ENCODE data around the gene APOD. TPM values are rescaled to one million over a fixed set of nuclear protein-coding genes. Genes with fewer than 3 reads are reported as not detected.

The APOD gene
- total RNA-seq, 1 donor = 1.4 TPM

DNA sequence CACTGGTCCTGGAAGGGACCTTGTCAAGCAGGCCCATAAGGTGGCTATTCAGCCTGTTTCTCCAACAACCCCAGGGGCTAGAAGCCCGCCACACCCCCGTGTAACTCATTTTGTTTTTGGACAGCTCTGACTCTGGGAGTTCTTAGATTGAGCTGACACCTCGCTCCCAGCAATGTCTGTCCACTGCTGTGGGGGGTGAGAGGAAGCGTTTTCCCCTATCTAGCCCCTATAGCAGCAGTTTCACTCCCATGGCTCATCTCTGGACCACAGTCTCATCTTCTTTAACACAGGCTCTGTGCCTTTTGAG lies 39.6 kb downstream of the APOD start:
- DNase-seq (ENCODE audit: insufficient read length, low spot score, missing footprints) = no peak
- peaks cover 37% of the 10 kb centered on the region for H3K4me1 ChIP-seq (ENCODE audit: insufficient read depth, low read length)
- H2AFZ ChIP-seq (ENCODE audit: low read length) = peak overlapping the region; percentile 91
- peaks cover 31% of the 10 kb centered on the region for H4K20me1 ChIP-seq (ENCODE audit: insufficient read depth, low read length)
- no peaks in the 10 kb centered on the region for H3K9me3 ChIP-seq (ENCODE audit: low read depth, low read length)
- H3K4me2 ChIP-seq (ENCODE audit: insufficient read depth, low read length) = no peak overlapping the region
- H3K27me3 ChIP-seq (ENCODE audit: insufficient read depth, low read length) = peaks cover 3% of the 10 kb centered on the region
- no peak overlapping the region for H3K27ac ChIP-seq (ENCODE audit: low read depth, low read length)
- H3K4me3 ChIP-seq (ENCODE audit: insufficient read depth, low read length) = no peak overlapping the region
- TF ChIP-seq, protein P1, sequence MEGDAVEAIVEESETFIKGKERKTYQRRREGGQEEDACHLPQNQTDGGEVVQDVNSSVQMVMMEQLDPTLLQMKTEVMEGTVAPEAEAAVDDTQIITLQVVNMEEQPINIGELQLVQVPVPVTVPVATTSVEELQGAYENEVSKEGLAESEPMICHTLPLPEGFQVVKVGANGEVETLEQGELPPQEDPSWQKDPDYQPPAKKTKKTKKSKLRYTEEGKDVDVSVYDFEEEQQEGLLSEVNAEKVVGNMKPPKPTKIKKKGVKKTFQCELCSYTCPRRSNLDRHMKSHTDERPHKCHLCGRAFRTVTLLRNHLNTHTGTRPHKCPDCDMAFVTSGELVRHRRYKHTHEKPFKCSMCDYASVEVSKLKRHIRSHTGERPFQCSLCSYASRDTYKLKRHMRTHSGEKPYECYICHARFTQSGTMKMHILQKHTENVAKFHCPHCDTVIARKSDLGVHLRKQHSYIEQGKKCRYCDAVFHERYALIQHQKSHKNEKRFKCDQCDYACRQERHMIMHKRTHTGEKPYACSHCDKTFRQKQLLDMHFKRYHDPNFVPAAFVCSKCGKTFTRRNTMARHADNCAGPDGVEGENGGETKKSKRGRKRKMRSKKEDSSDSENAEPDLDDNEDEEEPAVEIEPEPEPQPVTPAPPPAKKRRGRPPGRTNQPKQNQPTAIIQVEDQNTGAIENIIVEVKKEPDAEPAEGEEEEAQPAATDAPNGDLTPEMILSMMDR (IDR thresholded peaks at IDR 0.05; ENCODE audit: extremely low read depth, low read depth, low read length) = no peak
- no peaks in the 10 kb centered on the region for H3K36me3 ChIP-seq (ENCODE audit: insufficient read depth, low read length)
- peaks cover 37% of the 10 kb centered on the region for H3K79me2 ChIP-seq (ENCODE audit: insufficient read depth, low read length)

DNA sequence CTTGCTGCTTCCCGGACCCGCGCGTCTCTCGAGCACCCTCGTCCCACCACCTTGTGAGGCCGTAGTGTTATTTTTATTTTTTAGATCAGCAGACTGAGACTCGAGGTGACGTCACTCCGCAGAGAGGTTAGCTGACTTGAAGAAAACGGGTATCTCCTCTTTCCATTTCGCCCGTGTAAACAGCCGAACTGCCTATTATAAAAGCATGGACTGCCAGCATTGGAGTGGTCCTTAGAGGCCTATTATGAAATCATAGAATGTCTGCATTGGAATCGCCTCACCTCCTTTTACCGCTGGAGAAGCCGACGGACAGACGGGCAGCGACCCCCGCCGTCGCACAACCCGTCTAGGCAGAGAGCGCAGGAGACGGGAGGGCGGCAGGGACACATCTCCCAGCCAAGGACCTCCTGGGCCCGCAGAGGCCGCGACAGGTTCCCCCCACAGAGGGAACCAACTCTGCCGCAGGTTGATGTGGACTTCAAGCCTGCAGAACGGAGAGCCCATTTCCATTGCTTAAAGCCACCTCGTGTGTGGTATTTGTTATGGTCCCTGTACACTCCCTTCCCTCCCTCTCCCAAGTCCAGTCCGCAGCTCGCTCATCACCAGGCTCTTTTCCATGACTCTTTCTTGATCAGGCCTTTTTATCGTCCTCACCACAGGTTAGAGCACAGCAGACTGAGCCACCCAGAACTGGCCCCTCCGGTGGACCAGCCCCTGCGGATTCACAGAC lies 40.1 kb downstream of the APOD start:
- Histone ChIP-seq H3K27ac (ENCODE audit: low read depth, low read length) (no peak overlapping the region), H3K4me3 (ENCODE audit: insufficient read depth, low read length) (peak overlapping the region; percentile 81), H3K9me3 (ENCODE audit: low read depth, low read length) (no peaks in the 10 kb centered on the region), H3K4me1 (ENCODE audit: insufficient read depth, low read length) (peaks cover 37% of the 10 kb centered on the region), H3K27me3 (ENCODE audit: insufficient read depth, low read length) (peaks cover 3% of the 10 kb centered on the region), H3K79me2 (ENCODE audit: insufficient read depth, low read length) (peaks cover 43% of the 10 kb centered on the region), H3K36me3 (ENCODE audit: insufficient read depth, low read length) (no peaks in the 10 kb centered on the region), H4K20me1 (ENCODE audit: insufficient read depth, low read length) (peaks cover 35% of the 10 kb centered on the region), H3K4me2 (ENCODE audit: insufficient read depth, low read length) (peak overlapping the region; percentile 91), H2AFZ (ENCODE audit: low read length) (peak overlapping the region; percentile 91)
- peak; percentile 81 for DNase-seq (ENCODE audit: insufficient read length, low spot score, missing footprints)
- TF ChIP-seq, protein P1 (IDR thresholded peaks at IDR 0.05; ENCODE audit: extremely low read depth, low read depth, low read length) = no peak

DNA sequence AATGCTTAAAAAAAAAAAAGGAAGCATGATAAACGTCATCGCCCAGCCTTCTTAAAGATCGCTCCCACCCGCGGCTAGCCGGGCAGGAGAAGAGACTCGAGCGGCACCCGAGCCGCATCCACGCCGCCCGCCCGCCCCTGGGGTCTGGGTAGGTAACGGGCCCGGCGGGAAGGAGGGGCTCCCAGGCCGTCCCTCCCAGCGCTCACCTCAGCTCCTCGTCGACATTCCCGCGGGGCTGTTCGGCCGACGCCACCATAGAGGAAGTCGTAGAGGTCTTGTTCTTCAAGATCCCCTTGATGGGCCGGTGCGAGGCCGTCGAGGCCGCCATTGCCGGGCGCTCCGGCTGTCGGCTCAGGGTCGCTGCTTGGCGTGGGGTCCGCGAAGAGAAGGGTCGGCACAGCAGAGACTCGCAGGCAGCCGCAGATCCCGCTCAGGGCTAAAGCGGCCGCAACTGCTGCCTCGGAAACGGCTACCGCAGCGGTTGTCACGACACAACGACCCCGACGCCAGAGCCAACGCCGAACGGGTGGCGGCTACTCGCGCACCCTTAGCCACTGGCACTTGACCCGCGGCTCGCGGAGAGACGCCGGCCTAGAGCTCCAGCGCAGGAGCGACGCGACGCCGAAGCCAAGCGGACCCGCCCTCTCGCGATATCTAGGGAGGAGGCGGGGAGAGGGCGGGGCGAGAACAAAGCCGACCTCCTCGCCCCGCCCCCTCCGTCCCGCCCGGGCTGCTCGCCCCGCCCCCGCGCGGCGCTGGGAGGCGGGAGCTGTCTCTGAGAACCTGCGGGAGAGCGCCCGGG lies 40.8 kb downstream of the APOD start, which contains the start of gene PPP1R2:
PPP1R2 (minus strand) TSS at position 628 of the 802 bp plus-strand sequence; CDS start at position 328, 300 bp downstream.
- peak within 1 kb of the TSS; percentile 91 for H2AFZ ChIP-seq (ENCODE audit: low read length)
- H3K4me3 ChIP-seq (ENCODE audit: insufficient read depth, low read length) = peak within 1 kb of the TSS; percentile 81
- peaks cover 34% of the 10 kb centered on the region for H3K4me1 ChIP-seq (ENCODE audit: insufficient read depth, low read length)
- peak; percentile 96 for DNase-seq (ENCODE audit: insufficient read length, low spot score, missing footprints)
- H3K36me3 ChIP-seq (ENCODE audit: insufficient read depth, low read length) = no peaks in the 10 kb centered on the region
- TF ChIP-seq, protein P1 (IDR thresholded peaks at IDR 0.05; ENCODE audit: extremely low read depth, low read depth, low read length) = no peak
- H3K9me3 ChIP-seq (ENCODE audit: low read depth, low read length) = no peaks in the 10 kb centered on the region
- H3K4me2 ChIP-seq (ENCODE audit: insufficient read depth, low read length) = peak within 1 kb of the TSS; percentile 91
- peaks cover 49% of the 10 kb centered on the region for H3K79me2 ChIP-seq (ENCODE audit: insufficient read depth, low read length)
- no peaks in the 10 kb centered on the region for H3K27me3 ChIP-seq (ENCODE audit: insufficient read depth, low read length)
- H4K20me1 ChIP-seq (ENCODE audit: insufficient read depth, low read length) = peaks cover 41% of the 10 kb centered on the region
- H3K27ac ChIP-seq (ENCODE audit: low read depth, low read length) = peak within 1 kb of the TSS; percentile 77

DNA sequence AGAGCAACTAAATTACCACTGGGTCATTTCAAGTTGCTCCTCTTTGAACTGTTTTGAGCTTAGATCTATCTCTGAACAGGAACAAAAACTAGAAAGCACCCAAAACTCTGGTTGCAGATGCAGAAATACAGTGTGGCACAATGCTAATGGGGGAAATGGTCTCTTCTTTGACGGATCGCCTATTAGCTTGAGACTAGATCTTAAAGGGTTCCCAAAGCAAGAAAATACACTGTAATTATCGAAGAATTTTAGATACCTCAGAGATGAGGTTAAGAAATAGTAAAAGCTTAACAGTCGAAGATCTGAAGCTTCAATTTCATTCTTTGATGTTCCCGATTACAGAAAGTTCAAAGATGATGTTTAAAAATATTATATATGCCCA lies 41.4 kb downstream of the APOD start:
- peak overlapping the region; percentile 77 for H3K27ac ChIP-seq (ENCODE audit: low read depth, low read length)
- H4K20me1 ChIP-seq (ENCODE audit: insufficient read depth, low read length) = peaks cover 43% of the 10 kb centered on the region
- no peaks in the 10 kb centered on the region for H3K9me3 ChIP-seq (ENCODE audit: low read depth, low read length)
- peak overlapping the region; percentile 90 for H2AFZ ChIP-seq (ENCODE audit: low read length)
- H3K4me2 ChIP-seq (ENCODE audit: insufficient read depth, low read length) = peak overlapping the region; percentile 91
- H3K4me1 ChIP-seq (ENCODE audit: insufficient read depth, low read length) = peaks cover 34% of the 10 kb centered on the region
- DNase-seq (ENCODE audit: insufficient read length, low spot score, missing footprints) = no peak
- H3K4me3 ChIP-seq (ENCODE audit: insufficient read depth, low read length) = peak overlapping the region; percentile 81
- H3K27me3 ChIP-seq (ENCODE audit: insufficient read depth, low read length) = no peaks in the 10 kb centered on the region
- H3K79me2 ChIP-seq (ENCODE audit: insufficient read depth, low read length) = peaks cover 55% of the 10 kb centered on the region
- TF ChIP-seq, protein P1 (IDR thresholded peaks at IDR 0.05; ENCODE audit: extremely low read depth, low read depth, low read length) = no peak
- H3K36me3 ChIP-seq (ENCODE audit: insufficient read depth, low read length) = no peaks in the 10 kb centered on the region
